HepG2 (cell line): ENCODE measurements around the gene KANSL3. TPM values are rescaled to one million over a fixed set of nuclear protein-coding genes. Genes with fewer than 3 reads are reported as not detected.

Source experiments
- CENPX ChIP-seq: sonication (generic); formaldehyde crosslinking; IDR thresholded peaks from 2 replicates; pipeline ENCODE4 v1.9.0; 2021; ENCODE audit warnings: mild to moderate bottlenecking, missing genetic modification reagents, moderate library complexity
- DPF2 ChIP-seq: sonication (generic); formaldehyde crosslinking; IDR thresholded peaks from 2 replicates; pipeline ENCODE4 v1.4.0; 2020; ENCODE audit warnings: mild to moderate bottlenecking, low read depth, missing genetic modification reagents, borderline replicate concordance
- FOXJ3 ChIP-seq: sonication (generic); formaldehyde crosslinking; IDR thresholded peaks from 2 replicates; pipeline ENCODE4 v1.4.0; 2020; ENCODE audit warnings: missing genetic modification reagents, mild to moderate bottlenecking, borderline replicate concordance
- HDAC2 ChIP-seq: sonication (generic); formaldehyde crosslinking; IDR thresholded peaks from 2 replicates; pipeline ENCODE4 v1.4.0; 2020; ENCODE audit warnings: missing genetic modification reagents
- HNF1B ChIP-seq: sonication (generic); formaldehyde crosslinking; IDR thresholded peaks from 2 replicates; pipeline ENCODE4 v1.5.1; 2020; ENCODE audit warnings: mild to moderate bottlenecking, moderate library complexity, missing genetic modification reagents
- HNF4A ChIP-seq: sonication (generic); formaldehyde crosslinking; IDR thresholded peaks from 2 replicates; pipeline ENCODE4 v1.4.0; 2020; ENCODE audit warnings: missing genetic modification reagents
- MAF1 ChIP-seq: sonication (generic); formaldehyde crosslinking; IDR thresholded peaks from 2 replicates; pipeline ENCODE4 v1.5.0; 2020; ENCODE audit warnings: missing genetic modification reagents, borderline replicate concordance
- MXD4 ChIP-seq: IDR thresholded peaks from 2 replicates; pipeline ENCODE4 v1.6.1; 2016; ENCODE audit warnings: mild to moderate bottlenecking, missing biosample characterization, missing genetic modification reagents
- NFKB2 ChIP-seq: sonication (generic); formaldehyde crosslinking; IDR thresholded peaks from 2 replicates; pipeline ENCODE4 v1.4.0; 2020; ENCODE audit warnings: missing genetic modification reagents, borderline replicate concordance
- PHF20 ChIP-seq: sonication (generic); formaldehyde crosslinking; IDR thresholded peaks from 2 replicates; pipeline ENCODE4 v1.5.0; 2020; ENCODE audit warnings: mild to moderate bottlenecking, missing genetic modification reagents
- SMAD9 ChIP-seq: sonication (generic); formaldehyde crosslinking; IDR thresholded peaks from 2 replicates; pipeline ENCODE4 v1.5.1; 2020; ENCODE audit warnings: mild to moderate bottlenecking, missing genetic modification reagents
- TAF1 ChIP-seq: sonication (generic); formaldehyde crosslinking; IDR thresholded peaks from 2 replicates; pipeline ENCODE4 v1.4.0; 2020; ENCODE audit warnings: missing genetic modification reagents
- WIZ ChIP-seq: sonication (generic); formaldehyde crosslinking; IDR thresholded peaks from 2 replicates; pipeline ENCODE4 v1.5.1; 2020; ENCODE audit warnings: mild to moderate bottlenecking, missing genetic modification reagents
- ZMYM2 ChIP-seq: sonication (generic); formaldehyde crosslinking; IDR thresholded peaks from 2 replicates; pipeline ENCODE4 v1.8.0; 2022; ENCODE audit warnings: mild to moderate bottlenecking, missing genetic modification reagents
- ZNF136 ChIP-seq: sonication (generic); formaldehyde crosslinking; IDR thresholded peaks from 2 replicates; pipeline ENCODE4 v1.8.1; 2022; ENCODE audit warnings: low read depth, mild to moderate bottlenecking, moderate library complexity, missing genetic modification reagents
- ZNF292 ChIP-seq: sonication (generic); formaldehyde crosslinking; IDR thresholded peaks from 2 replicates; pipeline ENCODE4 v1.8.1; 2022; ENCODE audit warnings: mild to moderate bottlenecking, low read depth, missing genetic modification reagents, borderline replicate concordance
- ZNF496 ChIP-seq: sonication (generic); formaldehyde crosslinking; IDR thresholded peaks from 2 replicates; pipeline ENCODE4 v1.8.1; 2023; ENCODE audit warnings: mild to moderate bottlenecking, moderate library complexity, missing genetic modification reagents; ENCODE audit not compliant: insufficient replicate concordance
- ZNF569 ChIP-seq: sonication (generic); formaldehyde crosslinking; IDR thresholded peaks from 2 replicates; pipeline ENCODE4 v1.5.0; 2020; ENCODE audit warnings: mild to moderate bottlenecking, missing genetic modification reagents, moderate library complexity, borderline replicate concordance
- polyA plus RNA-seq, 8 experiments: library from polyadenylated mRNA; depleted of rRNA in 3 of 8; stranded (reverse) in 7 of 8; unstranded in 1 of 8; fragments of >200 nt; fragmentation: Illumina TruSeq in 4 of 8; extraction: Trizol in 4 of 8; gene quantifications; 2 replicates each; pipeline versions ENCODE4 v1.2.1 to v1.2.3, GENCODE V29; 2011 to 2016; ENCODE audit warnings: low read depth in 4 of 8, missing spikeins in 1 of 8, mixed read lengths in 1 of 8; ENCODE audit not compliant: insufficient read depth in 1 of 8
- total RNA-seq, 5 experiments: library from RNA; depleted of rRNA; stranded (reverse); fragments of >200 nt; fragmentation: Illumina TruSeq; extraction: Trizol; gene quantifications; 2 replicates each; pipeline ENCODE4 v1.2.3, GENCODE V29; 2016; ENCODE audit warnings: low read depth in 1 of 5
- TF ChIP-seq, protein P1 (sequence below): sonication (generic); formaldehyde crosslinking; IDR thresholded peaks from 2 replicates; pipeline ENCODE4 v1.4.0; 2020; ENCODE audit warnings: missing genetic modification reagents
- TF ChIP-seq, protein P2 (sequence below): sonication (generic); formaldehyde crosslinking; IDR thresholded peaks from 2 replicates; pipeline ENCODE4 v1.4.0; 2020; ENCODE audit warnings: missing genetic modification reagents
- TF ChIP-seq, protein P3 (sequence below): sonication (generic); formaldehyde crosslinking; IDR thresholded peaks from 2 replicates; pipeline ENCODE4 v1.8.0; 2022; ENCODE audit warnings: low read depth, missing genetic modification reagents

The KANSL3 gene
- total and polyA plus RNA-seq, 2 of the 13 experiments (the other 11 are each of a cell fraction or from before 2014, with no cell fraction given), result 20.8 to 37.3 TPM

- TF ChIP-seq HNF4A (CRISPR knock-in tag) (peak; percentile 79), NFKB2 (CRISPR knock-in tag) (peak; percentile 94), HDAC2 (CRISPR knock-in tag) (peak; percentile 96), PHF20 (peak; percentile 85), DPF2 (CRISPR knock-in tag) (no peak), TAF1 (CRISPR knock-in tag) (peak; percentile 92), ZNF496 (CRISPR knock-in tag) (no peak), WIZ (CRISPR knock-in tag) (peak; percentile 89), ZMYM2 (peak; percentile 79), HNF1B (CRISPR knock-in tag) (peak; percentile 93), ZNF292 (peak; percentile 92; the same call in 1 of the 2 replicates), ZNF136 (peak; percentile 99), FOXJ3 (CRISPR knock-in tag) (peak; percentile 66), CENPX (CRISPR knock-in tag) (no peak), ZNF569 (CRISPR knock-in tag) (no peak), MAF1 (CRISPR knock-in tag) (peak; percentile 96), MXD4 (CRISPR knock-in tag) (peak; percentile 93), SMAD9 (CRISPR knock-in tag) (peak; percentile 85; the same call in 1 of the 2 replicates)
- TF ChIP-seq, protein P1, sequence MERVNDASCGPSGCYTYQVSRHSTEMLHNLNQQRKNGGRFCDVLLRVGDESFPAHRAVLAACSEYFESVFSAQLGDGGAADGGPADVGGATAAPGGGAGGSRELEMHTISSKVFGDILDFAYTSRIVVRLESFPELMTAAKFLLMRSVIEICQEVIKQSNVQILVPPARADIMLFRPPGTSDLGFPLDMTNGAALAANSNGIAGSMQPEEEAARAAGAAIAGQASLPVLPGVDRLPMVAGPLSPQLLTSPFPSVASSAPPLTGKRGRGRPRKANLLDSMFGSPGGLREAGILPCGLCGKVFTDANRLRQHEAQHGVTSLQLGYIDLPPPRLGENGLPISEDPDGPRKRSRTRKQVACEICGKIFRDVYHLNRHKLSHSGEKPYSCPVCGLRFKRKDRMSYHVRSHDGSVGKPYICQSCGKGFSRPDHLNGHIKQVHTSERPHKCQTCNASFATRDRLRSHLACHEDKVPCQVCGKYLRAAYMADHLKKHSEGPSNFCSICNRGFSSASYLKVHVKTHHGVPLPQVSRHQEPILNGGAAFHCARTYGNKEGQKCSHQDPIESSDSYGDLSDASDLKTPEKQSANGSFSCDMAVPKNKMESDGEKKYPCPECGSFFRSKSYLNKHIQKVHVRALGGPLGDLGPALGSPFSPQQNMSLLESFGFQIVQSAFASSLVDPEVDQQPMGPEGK (CRISPR knock-in tag), result peak; percentile 81
- TF ChIP-seq, protein P2, sequence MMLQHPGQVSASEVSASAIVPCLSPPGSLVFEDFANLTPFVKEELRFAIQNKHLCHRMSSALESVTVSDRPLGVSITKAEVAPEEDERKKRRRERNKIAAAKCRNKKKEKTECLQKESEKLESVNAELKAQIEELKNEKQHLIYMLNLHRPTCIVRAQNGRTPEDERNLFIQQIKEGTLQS (CRISPR knock-in tag), result peak; percentile 78
- TF ChIP-seq, protein P3, sequence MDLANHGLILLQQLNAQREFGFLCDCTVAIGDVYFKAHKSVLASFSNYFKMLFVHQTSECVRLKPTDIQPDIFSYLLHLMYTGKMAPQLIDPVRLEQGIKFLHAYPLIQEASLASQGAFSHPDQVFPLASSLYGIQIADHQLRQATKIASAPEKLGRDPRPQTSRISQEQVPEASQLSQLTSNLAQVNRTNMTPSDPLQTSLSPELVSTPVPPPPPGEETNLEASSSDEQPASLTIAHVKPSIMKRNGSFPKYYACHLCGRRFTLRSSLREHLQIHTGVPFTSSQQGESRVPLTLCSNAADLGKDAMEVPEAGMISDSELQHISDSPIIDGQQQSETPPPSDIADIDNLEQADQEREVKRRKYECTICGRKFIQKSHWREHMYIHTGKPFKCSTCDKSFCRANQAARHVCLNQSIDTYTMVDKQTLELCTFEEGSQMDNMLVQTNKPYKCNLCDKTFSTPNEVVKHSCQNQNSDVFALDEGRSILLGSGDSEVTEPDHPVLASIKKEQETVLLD (CRISPR knock-in tag), result peak; percentile 86; the same call in 1 of the 2 replicates
These were observed at the start of gene KANSL3 (continued) for GRCh38 chr2:96638144-96639121.
